Fibroblast of skin of right quadriceps (primary cell): Measurements from ENCODE around the gene XAF1.
A peak's percentile ranks its signal among the peaks of the same experiment; 100 is the strongest.
"Not testable (repeated sequence)": the region's sequence is repeated elsewhere in the genome, so short reads cannot be mapped to it uniquely, and the experiment has no call there.

Experiments used
- DNase-seq: peaks from one replicate; pipeline ENCODE4 v3.0.0-alpha.2; 2013

XAF1 gene, protein sequence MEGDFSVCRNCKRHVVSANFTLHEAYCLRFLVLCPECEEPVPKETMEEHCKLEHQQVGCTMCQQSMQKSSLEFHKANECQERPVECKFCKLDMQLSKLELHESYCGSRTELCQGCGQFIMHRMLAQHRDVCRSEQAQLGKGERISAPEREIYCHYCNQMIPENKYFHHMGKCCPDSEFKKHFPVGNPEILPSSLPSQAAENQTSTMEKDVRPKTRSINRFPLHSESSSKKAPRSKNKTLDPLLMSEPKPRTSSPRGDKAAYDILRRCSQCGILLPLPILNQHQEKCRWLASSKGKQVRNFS

GRCh38 chr17:6755731-6756184, at the start of gene XAF1:
Gene XAF1, plus strand, starts transcription at chr17:6756046. Its CDS starts 33 bp downstream, at chr17:6756079.
- DNase-seq, result peak; percentile 42

DNA sequence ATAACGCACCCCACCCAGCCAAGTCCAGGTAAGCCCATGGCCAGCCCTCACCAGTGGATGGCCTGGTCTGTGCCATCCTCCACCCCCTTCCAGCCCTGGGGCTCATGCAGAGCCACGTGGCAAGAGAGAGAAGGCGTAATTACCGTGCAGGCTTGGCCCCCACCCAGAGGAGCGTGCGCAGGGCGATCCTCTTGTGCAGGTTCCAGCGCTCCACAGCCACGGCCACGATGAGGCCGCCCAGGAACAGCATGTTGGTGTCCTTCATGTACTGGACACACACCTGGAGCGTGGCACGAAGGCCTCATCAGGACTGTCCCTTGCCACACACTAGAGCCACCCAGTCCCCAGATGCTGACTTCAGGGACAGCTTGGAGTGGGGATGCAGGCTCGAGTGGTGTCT, 49.3 kb upstream of the XAF1 start:
- DNase-seq, result no peak

DNA sequence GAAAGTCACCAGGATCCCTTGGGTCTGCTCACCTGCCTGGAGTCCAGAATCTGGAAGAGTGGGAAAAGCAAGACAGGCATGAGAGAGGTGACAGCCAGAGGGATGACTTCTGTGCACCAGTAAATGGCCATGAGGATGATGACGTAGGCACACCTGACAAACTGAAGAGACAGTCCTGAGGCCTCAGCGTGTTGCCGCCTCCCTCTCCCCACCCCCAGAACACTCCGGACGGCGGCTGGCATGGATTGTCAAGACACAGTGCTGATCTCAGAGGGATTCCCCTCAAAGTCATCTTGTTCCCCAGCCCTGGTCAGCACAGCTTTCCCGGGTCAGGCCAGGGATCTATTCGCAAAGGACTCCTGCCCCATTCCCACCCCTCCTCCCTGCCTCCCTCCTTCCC, 48.9 kb upstream of the XAF1 start:
- no peak for DNase-seq

- no peak for DNase-seq
Observed at GRCh38 chr17:6708357-6708961, 47.4 kb upstream of the XAF1 start.

DNA sequence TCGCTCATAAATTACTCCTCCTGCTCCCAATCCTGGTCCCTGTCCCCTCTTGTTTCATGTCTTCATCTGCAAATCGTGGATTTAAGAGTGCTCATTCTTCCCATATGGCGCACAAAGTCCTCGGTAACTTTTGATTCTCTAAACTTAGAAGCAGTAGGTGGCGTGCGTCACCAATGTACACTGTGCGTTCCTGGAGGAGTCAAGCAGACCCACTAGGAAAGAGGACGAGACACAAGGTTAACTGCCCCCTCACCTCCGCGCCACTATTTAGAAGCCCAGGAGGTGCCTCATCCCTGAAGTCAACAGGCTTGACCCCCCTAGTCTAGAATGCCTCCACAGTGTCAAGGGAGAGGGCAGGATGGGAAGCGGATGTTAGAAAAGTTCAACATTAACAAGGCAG, 45.5 kb upstream of the XAF1 start:
- no peak for DNase-seq

GRCh38 chr17:6711081-6711674, 44.7 kb upstream of the XAF1 start:
- no peak for DNase-seq

GRCh38 chr17:6711681-6712057, 44.2 kb upstream of the XAF1 start:
- DNase-seq, result no peak

GRCh38 chr17:6712058-6712853, 43.6 kb upstream of the XAF1 start:
- DNase-seq, result peak; percentile 21

GRCh38 chr17:6712854-6713129, 43.1 kb upstream of the XAF1 start:
- DNase-seq, result no peak

GRCh38 chr17:6713130-6713917, 42.5 kb upstream of the XAF1 start, which contains the start of gene SLC13A5:
Gene SLC13A5, minus strand, starts transcription at chr17:6713369. Its CDS starts 36 bp downstream, at chr17:6713333.
- peak; percentile 33 for DNase-seq

GRCh38 chr17:6713918-6714271, 42.0 kb upstream of the XAF1 start:
- DNase-seq, result no peak

- DNase-seq, result no peak
Observed at GRCh38 chr17:6714315-6714874, 41.5 kb upstream of the XAF1 start.

DNA sequence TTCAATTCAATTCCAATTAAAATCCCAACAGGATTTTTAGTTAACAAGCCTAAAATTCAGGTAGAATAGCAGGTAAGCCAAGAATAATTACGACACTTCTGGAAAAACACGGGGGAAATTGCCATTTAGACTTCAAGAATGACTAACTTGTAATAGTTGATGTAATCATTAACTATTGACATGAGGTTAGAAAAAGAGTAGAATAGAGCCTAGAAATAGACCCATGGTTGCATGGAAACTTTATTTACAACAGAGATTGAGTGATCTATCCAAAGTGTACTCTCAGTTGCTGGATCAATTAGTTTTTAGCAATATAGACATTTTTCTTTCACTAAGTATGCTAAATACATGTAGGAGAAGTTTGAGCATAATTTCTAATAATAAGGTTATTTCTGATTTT, 39.1 kb upstream of the XAF1 start:
- no peak for DNase-seq

- no peak for DNase-seq
Observed at GRCh38 chr17:6721744-6722143, 34.1 kb upstream of the XAF1 start.

DNA sequence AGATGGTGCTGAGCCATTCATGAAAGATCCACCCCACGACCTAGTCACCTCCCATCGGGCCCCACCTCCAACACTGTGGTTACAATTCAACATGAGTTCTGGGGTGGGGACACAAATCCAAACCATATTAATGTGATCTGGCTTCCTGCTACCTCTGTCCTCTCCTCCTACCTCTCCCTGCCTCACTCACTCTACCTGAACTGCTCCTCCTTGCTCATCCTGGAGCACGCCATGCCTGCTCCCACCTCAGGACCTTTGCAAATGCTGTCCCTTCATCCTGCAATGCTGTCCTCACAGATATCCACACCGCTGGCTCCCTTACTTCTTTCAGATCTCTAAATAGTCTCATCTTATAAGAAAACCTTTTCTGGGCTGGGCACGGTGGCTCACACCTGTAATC, 31.8 kb upstream of the XAF1 start:
- no peak for DNase-seq

DNA sequence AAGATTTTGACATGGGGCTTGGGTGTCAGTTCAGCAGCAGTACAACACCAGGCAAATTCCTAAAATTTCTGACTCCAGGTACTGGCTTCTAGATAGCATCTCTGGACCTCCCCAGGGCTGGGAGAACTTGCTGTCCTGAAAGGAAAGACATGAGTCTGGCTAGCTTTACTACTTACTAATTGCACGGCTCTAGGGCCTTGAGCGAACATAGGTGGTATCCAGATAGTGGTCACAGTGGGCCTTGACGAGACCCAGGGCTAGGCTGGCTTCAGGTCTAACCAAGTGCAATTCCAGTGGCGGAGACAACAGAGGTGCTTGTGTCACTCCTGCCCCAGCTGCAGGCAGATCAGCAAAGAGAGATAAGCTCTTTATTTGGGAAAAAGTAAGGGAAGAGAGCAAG, 26.3 kb upstream of the XAF1 start:
- DNase-seq, result no peak

DNA sequence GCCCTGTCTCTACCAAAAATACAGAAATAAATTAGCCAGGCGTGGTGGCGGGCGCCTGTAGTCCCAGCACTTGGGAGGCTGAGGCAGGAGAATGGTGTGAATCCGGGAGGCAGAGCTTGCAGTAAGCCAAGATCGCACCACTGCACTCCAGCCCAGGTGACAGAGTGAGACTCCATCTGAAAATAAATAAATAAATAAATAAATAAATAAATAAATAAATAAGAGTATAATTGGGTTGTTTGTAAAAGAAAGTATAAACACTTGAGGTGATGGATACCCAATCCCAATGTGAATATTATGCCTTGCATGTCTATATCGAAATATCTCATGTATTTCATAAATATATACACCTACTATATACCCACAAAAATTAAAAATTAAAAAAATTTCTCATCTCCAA, 9.2 kb upstream of the XAF1 start:
- not testable (repeated sequence) for DNase-seq

GRCh38 chr17:6748617-6749016, 7.2 kb upstream of the XAF1 start:
- no peak for DNase-seq

GRCh38 chr17:6749519-6749918, 6.3 kb upstream of the XAF1 start:
- DNase-seq, result peak; percentile 22

- DNase-seq, result peak; percentile 100
Observed at GRCh38 chr17:6752068-6752909, 3.6 kb upstream of the XAF1 start.

DNA sequence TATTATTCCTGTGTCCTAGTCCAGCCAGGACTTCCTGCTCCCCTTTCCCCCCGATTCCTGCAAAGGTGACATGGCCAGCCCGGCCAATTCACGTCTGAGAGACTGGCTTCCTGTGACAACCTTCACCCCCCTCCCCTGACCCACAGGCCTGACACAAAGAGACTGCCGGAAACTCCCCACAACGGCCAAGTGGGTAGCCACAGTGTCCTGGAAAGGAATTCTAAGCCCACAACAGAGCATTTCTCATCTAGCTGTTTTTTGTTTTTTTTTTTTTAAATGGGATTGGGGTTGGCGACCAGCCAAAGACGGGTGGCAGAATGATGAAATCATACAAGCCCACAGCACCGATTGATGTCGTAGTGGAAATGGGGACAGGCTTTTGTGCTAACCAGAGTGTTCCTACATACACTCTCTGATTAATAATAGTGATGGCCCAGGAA, 2.8 kb upstream of the XAF1 start:
- DNase-seq, result peak; percentile 93

- peak; percentile 7 for DNase-seq
Observed at GRCh38 chr17:6753546-6753945, 2.3 kb upstream of the XAF1 start.
